Measurements from ENCODE around the gene ZNF3. TPM values are rescaled to one million over a fixed set of nuclear protein-coding genes. Genes with fewer than 3 reads are reported as not detected.

ZNF3 gene
- total RNA-seq, 4 donors from 2014 or later = 37.4 to 42.7 (median 41.0) TPM

DNA sequence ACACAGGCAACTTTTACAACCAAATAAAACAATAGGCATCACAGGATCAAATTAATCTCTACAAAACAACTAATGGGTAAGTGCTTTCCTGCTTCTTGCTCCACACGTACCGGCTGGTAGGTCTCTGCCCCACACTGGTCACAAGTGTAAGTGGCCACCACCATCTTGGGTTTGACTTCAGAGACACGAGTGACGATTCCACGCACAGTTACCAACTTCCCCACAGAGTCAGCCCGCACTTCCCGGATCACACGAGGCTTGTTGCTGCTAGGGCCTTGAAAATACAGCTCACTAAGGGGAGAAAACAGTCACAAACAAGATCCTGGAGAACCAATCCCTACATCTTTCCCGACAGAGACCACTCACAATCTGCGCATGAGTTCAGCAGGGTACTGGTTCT, 17.4 kb upstream of the ZNF3 start:
- peaks cover 0 to 55% (median 24%) of the 10 kb centered on the region in 4 donors for H3K36me3 ChIP-seq
- no peaks in the 10 kb centered on the region for H3K9me3 ChIP-seq
- in situ Hi-C loops (cut with MboI; ENCODE audit: low pct_ligation_motif_present in 1 of 4, low pct_unique_long_range_greater_than_20kb in 1 of 4, low sequenced_read_pairs in 3 of 4) = no loop called here
- peak overlapping the region in 1 of 4 donors; percentile 98 for H3K27ac ChIP-seq
- no peak overlapping the region for H3K4me3 ChIP-seq
- 80 to 86% methylated on average over 5 to 10 of the region's 10 CpGs for WGBS, 2 donors (ENCODE audit: low coverage in 1 of 2)
- peaks cover 9 to 25% (median 17%) of the 10 kb centered on the region in 4 donors for H3K4me1 ChIP-seq
- TF ChIP-seq CTCF (IDR thresholded peaks at IDR 0.05) = no peak
- TF ChIP-seq POLR2AphosphoS5 (IDR thresholded peaks at IDR 0.05) = no peak
- no peak for TF ChIP-seq EP300 (IDR thresholded peaks at IDR 0.05; ENCODE audit: low read depth)
- no peak for TF ChIP-seq POLR2A (IDR thresholded peaks at IDR 0.05)
- DNase-seq = no peak
- intact Hi-C loops (cut with DNase I; ENCODE audit: low total_unique reads) = no loop called here
- H3K27me3 ChIP-seq = no peaks in the 10 kb centered on the region

GRCh38 chr7:100095704-100096103, 14.2 kb upstream of the ZNF3 start:
- intact Hi-C loops (cut with DNase I; ENCODE audit: low total_unique reads) (no loop called here), in situ Hi-C loops (cut with MboI; ENCODE audit: low pct_ligation_motif_present in 1 of 4, low pct_unique_long_range_greater_than_20kb in 1 of 4, low sequenced_read_pairs in 3 of 4) (no loop called here)
- no peak for TF ChIP-seq POLR2AphosphoS5 (IDR thresholded peaks at IDR 0.05)
- TF ChIP-seq POLR2A (IDR thresholded peaks at IDR 0.05) = no peak
- no peak for TF ChIP-seq CTCF (IDR thresholded peaks at IDR 0.05)
- TF ChIP-seq EP300 (IDR thresholded peaks at IDR 0.05; ENCODE audit: low read depth) = no peak
- Histone ChIP-seq H3K9me3 (no peaks in the 10 kb centered on the region), H3K27ac (no peak overlapping the region), H3K27me3 (no peaks in the 10 kb centered on the region), H3K36me3 (peaks cover 0 to 64% (median 26%) of the 10 kb centered on the region in 4 donors), H3K4me1 (peaks cover 5 to 18% (median 9%) of the 10 kb centered on the region in 4 donors), H3K4me3 (no peak overlapping the region)
- 92% methylated on average over 17 of the region's 17 CpGs; no CpG with 5 or more reads in 1 of the 2 donors for WGBS, 2 donors (ENCODE audit: low coverage in 1 of 2)
- DNase-seq = no peak

DNA sequence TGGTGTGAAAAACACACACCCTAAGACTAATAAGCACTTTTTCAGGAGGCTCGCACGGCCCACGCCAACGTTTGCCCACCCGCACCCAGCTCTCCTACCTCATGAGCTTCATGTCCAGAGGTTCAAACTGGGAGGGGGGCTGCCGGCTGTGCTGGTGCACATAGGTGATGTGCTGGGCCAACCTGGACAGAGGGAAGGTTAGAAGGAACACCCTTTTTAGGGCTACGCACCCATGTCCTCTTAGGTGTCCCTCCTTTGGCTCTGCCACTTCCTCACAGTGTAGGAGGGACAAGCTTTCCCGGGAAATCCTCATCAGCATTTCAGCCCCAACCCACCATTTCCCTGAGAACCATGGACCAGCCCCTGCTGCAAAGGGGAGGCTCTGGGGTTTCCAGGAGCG, 13.8 kb upstream of the ZNF3 start:
- in situ Hi-C loops (cut with MboI; ENCODE audit: low pct_ligation_motif_present in 1 of 4, low pct_unique_long_range_greater_than_20kb in 1 of 4, low sequenced_read_pairs in 3 of 4) = no loop called here
- no peak overlapping the region for H3K27ac ChIP-seq

DNA sequence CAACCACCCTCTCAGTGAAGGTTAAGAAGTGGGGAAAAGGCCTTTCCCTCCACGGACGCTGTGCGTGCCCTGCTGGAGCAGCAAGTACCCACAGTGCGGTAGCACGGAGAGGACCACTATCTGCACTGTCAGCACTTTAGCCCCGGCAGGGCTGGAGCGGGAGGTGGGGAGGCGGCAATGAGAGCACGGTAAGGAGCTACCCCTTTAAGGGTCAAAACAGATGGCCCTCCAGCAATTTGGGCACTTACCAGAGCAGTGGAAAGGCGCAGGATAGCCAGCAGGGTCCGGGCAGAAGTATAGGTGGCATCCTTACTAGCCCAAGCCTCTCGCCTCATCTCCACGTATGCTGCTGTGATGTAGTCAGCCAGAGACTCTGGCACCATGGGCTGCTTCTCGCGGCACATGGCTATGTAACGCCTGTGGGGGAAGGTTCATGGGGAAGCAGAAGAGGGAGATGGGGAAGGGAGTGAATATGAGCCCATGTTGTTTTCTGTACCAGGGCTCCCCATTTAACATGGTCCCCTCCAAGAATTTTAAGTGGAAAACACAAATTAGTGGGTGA, 12.5 kb upstream of the ZNF3 start:
- no peak for DNase-seq
- intact Hi-C loops (cut with DNase I; ENCODE audit: low total_unique reads) (no loop called here), in situ Hi-C loops (cut with MboI; ENCODE audit: low pct_ligation_motif_present in 1 of 4, low pct_unique_long_range_greater_than_20kb in 1 of 4, low sequenced_read_pairs in 3 of 4) (no loop called here)
- H3K9me3 ChIP-seq = no peaks in the 10 kb centered on the region
- H3K4me3 ChIP-seq = no peak overlapping the region
- H3K36me3 ChIP-seq = peaks cover 0 to 58% (median 25%) of the 10 kb centered on the region in 4 donors
- WGBS, 2 donors (ENCODE audit: low coverage in 1 of 2) = 86 to 87% methylated on average over 3 to 16 of the region's 16 CpGs
- TF ChIP-seq EP300 (IDR thresholded peaks at IDR 0.05; ENCODE audit: low read depth) (no peak), POLR2A (IDR thresholded peaks at IDR 0.05) (no peak), CTCF (IDR thresholded peaks at IDR 0.05) (no peak), POLR2AphosphoS5 (IDR thresholded peaks at IDR 0.05) (no peak)
- H3K27me3 ChIP-seq = no peaks in the 10 kb centered on the region
- peak overlapping the region in 1 of 4 donors; percentile 11 for H3K27ac ChIP-seq
- H3K4me1 ChIP-seq = peaks cover 4 to 16% (median 8%) of the 10 kb centered on the region in 4 donors

More for the DNA sequence above, 13.8 kb upstream of the ZNF3 start:
- Histone ChIP-seq H3K36me3 (peaks cover 0 to 64% (median 26%) of the 10 kb centered on the region in 4 donors), H3K4me3 (no peak overlapping the region), H3K9me3 (no peaks in the 10 kb centered on the region), H3K27me3 (no peaks in the 10 kb centered on the region), H3K4me1 (peaks cover 5 to 18% (median 9%) of the 10 kb centered on the region in 4 donors)
- no peak for DNase-seq
- intact Hi-C loops (cut with DNase I; ENCODE audit: low total_unique reads) = no loop called here
- TF ChIP-seq CTCF (IDR thresholded peaks at IDR 0.05) = no peak
- 71 to 82% methylated on average over 3 to 9 of the region's 9 CpGs for WGBS, 2 donors (ENCODE audit: low coverage in 1 of 2)

Measured in transverse colon (tissue), 4 donors.